Kasumi-1 (cell line): ENCODE measurements around the gene PILRA.

Source experiments
- DNase-seq, 2 experiments: peaks; one replicate each; lab custom pipeline; 2025; lab: John Stamatoyannopoulos, UW

Gene PILRA

DNA sequence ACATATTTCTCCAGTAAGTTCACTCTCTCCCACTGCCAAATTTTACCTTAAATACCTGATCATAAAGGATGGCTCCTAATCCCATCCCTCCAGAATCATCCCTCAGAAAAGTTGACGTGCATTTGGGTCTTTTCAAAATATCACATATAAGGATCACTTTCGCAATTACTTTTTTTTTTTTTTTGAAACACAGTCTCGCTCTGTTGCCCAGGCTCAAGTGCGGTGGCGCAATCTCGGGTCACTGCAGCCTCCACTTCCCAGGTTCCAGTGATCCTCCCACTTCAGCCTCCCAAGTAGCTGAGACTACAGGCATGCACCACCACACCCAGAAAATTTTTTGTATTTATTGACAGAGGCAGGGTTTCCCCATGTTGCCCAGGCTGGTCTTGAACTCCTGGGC, 37.8 kb downstream of the PILRA start:
- DNase-seq: no peak

GRCh38 chr7:100413346-100413745, 40.1 kb downstream of the PILRA start:
- DNase-seq: peak in 1 of 2 experiments; percentile 47

DNA sequence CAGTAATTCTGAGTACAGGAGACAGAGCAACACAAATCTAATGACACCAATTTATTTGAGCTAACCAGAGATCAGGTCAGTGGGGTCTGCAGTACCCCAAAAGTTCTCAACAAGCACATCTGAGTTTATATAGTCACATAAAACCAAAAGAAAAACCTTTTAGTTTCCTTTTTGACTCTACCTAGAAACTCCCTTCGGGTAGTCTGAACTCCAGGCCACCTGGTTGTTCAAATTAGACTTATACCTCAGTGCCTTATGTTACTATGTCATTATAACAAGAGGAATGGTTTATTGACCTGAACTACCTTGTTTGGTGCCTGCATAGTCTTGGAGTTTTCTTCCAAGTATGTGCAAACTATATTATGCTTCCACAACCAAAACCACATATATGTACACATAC, 40.6 kb downstream of the PILRA start:
- DNase-seq: no peak

- no peak for DNase-seq
Observed at GRCh38 chr7:100415448-100415847, 42.2 kb downstream of the PILRA start.

GRCh38 chr7:100418930-100419659, 45.8 kb downstream of the PILRA start:
- peak; percentile 6 to 8 for DNase-seq

- no peak for DNase-seq
Observed at GRCh38 chr7:100419660-100420226, 46.5 kb downstream of the PILRA start.

DNA sequence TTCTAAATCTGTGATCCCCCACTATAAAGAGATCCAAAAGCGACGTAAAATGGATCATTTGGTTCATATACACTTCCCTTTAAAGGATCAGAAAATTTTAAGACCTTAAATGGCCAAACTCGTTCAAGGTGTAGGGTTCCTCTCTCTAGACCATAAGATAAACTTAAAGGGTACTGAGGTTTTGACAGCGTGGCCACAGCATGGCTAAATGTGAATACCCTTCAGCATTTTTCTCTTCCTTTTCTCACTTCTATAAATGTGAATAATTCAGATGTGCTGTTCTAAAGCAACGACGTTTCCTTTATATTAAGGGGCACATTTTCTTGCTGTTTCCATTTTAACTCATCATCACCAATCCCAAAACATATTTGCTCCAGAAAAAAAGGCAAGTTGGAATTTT, 50.0 kb downstream of the PILRA start:
- DNase-seq: no peak

GRCh38 chr7:100425347-100425746, 52.1 kb downstream of the PILRA start:
- no peak for DNase-seq

DNA sequence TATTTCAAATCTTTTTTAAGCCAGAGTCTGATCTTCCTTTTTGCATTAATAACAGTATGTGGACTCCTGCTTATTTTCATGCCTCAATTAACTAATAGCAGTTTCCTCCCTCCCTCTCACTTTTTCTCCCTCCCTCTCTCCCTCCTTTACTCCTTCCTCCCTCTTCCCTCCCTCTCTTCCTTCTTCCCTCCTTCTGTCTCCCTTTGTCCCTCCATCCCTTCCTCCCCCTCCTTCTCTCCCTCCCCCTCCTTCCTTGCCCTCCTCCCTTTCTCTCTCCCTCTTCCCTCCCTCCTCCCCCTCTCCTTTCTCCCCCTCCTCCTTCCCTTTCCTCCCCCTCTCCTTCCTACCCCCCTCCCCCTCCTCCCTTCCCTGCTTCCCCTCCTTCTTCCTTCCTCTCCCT, 53.2 kb downstream of the PILRA start:
- DNase-seq: no peak

DNA sequence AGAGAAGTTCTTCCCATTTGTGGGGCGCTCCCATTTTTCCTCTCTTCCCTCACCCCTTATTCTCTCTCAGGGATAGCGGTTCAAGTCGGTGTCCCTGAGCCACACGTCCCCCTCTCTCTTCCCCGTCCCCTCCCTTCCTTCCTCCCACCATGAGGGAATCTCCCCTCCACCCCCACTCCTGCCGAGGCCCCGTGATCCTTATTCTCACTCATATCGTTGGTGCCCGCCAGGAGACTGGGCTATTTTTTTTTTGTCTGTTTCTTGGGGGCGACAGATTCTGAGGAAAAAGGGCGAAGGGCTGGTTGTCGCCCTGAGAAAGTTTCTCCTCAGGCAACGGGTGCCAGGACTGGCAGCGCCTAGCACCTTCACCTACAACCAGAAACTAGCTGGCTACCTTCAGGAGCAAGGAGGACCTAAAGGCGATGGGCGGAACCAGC, 54.5 kb downstream of the PILRA start:
- DNase-seq: no peak

GRCh38 chr7:100428199-100428966, 55.1 kb downstream of the PILRA start, which contains the start of gene ZCWPW1:
TSS of gene ZCWPW1 (minus strand) at chr7:100428703. CDS start at chr7:100420649, 8,054 bp downstream.
- DNase-seq: peak; percentile 91 to 93

- DNase-seq: peak; percentile 98 to 99
Observed at GRCh38 chr7:100428967-100429636, 55.8 kb downstream of the PILRA start.

GRCh38 chr7:100429637-100430492, 56.6 kb downstream of the PILRA start, which contains the start of gene MEPCE:
TSS of gene MEPCE (plus strand) at chr7:100429831. CDS start at chr7:100430019, 188 bp downstream.
- peak; percentile 73 to 80 for DNase-seq

- DNase-seq: peak in 1 of 2 experiments; percentile 32
Observed at GRCh38 chr7:100430493-100431285, 57.4 kb downstream of the PILRA start.

DNA sequence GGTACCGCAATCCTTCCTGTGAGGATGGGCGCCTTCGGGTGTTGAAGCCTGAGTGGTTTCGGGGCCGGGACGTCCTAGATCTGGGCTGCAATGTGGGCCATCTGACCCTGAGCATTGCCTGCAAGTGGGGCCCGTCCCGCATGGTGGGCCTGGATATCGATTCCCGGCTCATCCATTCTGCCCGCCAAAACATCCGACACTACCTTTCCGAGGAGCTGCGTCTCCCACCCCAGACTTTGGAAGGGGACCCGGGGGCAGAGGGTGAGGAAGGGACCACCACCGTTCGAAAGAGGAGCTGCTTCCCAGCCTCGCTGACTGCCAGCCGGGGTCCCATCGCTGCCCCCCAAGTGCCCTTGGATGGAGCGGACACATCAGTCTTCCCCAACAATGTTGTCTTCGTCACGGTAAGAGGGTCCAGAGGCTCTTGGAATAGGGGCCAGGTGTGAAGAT, 58.0 kb downstream of the PILRA start:
- DNase-seq: no peak

DNA sequence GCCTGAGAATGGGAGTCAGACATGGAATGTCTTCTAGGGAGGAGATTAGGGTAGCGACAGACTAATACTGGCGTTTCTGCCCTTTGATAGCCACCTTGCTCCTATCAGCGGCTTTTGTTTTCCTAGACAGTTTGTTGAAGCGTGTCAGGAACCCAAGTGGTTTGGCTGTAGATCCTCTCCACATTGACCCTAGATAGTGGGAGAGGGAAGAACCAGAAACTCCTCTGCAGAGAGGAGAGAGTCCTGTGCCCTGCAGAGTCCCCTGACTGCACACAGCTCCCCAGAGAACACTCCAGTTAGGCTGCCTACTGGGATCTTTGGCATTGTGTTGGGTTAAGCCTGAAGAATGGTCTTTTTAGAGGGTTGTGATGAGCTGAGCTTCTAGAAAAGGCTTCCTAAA, 58.8 kb downstream of the PILRA start:
- no peak for DNase-seq

- DNase-seq: no peak
Observed at GRCh38 chr7:100432621-100433275, 59.5 kb downstream of the PILRA start.

DNA sequence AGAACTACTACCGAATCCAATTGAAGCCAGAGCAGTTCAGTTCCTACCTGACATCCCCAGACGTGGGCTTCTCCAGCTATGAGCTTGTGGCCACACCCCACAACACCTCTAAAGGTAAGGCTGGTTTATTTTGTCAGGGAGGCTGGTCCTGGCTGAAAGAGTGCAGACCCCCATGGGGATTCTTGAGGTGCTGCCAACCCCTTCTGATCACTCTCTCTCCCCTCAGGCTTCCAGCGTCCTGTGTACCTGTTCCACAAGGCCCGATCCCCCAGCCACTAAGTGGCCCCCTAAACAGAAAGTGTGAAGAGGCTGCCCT, 59.9 kb downstream of the PILRA start:
- no peak for DNase-seq

DNA sequence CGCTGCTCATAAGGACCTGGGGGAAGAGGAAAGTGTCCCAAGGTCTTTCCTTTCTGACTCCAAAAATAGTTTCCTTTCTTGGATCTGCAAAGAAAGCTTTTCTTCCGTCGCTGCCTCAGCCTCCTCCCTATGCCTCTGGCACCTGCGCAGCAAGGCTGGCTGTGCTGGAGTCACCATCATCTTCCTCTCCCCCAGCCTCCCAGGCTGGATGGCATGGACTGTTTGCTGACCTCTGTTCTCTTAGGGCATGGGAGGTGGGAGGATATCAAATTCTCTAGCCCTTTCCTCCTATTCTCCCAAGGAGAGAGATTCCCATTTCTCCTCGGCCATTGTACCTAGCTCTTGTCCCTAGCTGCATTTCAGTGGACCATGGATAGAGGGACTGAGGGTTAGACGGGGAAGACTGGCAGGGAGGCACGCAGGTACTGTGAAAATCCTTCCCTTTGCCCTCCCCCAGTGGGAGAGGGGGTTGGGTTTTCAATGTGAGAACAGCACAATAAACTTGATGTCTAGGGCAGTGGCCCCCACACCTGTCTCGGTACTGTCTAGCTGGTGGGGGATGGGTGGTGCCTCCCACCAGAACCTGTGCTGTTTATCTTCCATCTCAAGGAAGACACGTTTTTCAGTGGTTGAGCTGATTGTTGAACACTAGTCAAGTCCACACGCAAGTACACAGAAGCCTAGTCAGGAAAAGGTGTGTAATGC, 60.5 kb downstream of the PILRA start:
- DNase-seq: no peak
